ENCODE results near the gene SLC51B. TPM values are rescaled to one million over a fixed set of nuclear protein-coding genes. Genes with fewer than 3 reads are reported as not detected.
"Not testable (repeated sequence)": the region's sequence is repeated elsewhere in the genome, so short reads cannot be mapped to it uniquely, and the experiment has no call there.

The SLC51B gene
- total RNA-seq, 1 donor from 2014 or later, result not detected

DNA sequence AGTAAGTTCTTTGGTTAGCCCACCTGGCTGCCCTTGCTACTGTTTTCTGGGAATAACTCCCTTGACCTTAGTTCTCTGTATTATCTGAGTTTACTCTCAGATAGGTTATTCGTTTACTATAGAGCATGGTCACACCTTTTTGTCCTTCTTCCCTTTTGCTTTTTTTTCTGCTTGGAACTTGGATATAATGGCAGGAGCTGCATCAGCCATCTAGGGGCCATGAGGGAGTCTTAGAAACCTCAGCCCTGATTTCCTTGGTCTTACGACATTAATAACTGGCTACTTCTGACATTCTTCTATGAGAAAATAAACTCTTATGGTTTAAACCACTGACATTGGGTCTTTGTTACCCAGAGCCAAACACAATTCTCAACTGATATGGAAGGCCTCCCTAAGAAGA is 3.4 kb upstream of the SLC51B start:
- no peak for DNase-seq (ENCODE audit: low spot score)

DNA sequence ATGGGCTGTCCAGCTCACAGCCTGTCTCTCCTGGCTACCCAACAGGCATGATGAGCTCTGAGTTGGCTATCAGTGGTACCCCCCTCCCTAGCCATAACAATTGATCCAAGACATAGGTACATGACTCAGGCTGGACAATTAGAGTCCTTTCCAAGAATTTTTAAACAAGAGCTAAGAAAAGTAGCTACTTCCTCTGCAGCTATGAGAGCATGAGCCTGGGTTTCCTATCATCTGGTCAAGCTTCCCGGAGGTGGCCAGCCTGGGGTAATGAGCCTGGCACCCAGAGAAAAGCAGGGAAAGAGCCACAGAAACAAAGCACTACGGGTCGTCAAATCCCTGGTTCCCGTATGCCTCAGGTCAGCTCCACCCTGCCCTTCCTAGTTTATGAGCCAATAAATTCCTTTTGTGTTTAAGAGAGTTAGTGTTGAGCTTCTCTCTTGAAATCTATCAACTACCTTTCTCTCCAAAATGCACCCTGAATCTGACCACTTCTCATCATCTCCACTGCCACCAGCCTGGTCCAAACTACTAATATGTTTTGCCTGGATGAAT is 2.3 kb upstream of the SLC51B start:
- no peak for DNase-seq (ENCODE audit: low spot score)

DNA sequence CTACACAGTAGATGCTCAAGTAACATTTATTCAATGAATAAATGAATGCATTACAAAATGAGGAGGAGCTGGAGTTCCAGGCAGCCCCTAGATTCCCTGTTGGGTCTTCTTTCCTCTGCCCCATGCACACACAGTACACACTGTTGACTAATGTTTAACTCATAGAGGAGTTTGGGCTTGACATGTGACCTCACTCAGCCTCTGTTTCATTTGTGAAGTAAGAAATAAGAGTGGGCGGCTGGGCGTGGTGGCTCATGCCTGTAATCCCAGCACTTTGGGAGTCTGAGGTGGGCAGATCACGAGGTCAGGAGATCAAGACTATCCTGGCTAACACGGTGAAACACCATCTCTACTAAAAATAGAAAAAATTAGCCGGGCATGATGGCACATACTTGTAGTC is 969 bp upstream of the SLC51B start:
- DNase-seq (ENCODE audit: low spot score), result not testable (repeated sequence)

GRCh38 chr15:65048241-65048640 is 3.1 kb downstream of the SLC51B start:
- DNase-seq (ENCODE audit: low spot score), result no peak

DNA sequence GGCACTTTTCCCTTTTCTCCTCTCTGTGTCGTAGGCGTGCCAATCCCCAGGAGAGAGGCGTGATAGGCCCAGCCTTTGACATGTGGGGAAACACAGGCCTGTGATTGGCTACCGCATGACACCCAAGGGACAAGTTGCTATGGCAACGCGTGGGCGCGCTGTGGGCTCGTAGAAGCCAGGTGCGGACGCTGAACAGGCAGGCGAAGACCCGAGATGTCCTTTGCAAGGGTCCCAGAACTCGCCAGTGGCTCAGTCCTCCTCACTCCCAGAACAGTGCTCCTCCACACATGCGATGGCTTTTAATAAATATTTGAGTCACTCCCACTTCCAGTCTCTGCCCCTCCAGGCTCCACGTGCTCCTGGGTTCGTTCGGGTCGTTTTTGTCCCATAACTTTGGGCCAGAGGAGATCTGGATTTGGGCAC is 4.2 kb downstream of the SLC51B start:
- DNase-seq (ENCODE audit: low spot score), result no peak

DNA sequence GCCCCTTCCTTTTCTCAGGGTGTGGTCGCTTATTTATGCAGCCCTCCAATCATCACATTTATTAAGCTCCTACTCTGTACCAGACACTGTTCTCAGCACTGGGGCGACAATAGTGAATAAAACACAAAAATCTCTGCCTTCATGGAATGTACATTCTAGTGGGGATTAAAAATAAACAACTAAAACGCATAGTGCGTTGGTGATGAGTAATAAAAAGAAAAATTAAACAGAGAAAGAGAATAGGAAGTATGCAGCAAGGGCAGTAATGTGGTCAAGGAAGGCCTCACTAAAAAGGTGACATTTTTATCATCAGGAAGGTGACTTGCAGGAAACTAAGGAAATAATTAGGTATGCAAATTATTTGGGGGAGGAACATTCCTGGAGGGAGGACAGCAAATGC is 5.1 kb downstream of the SLC51B start:
- no peak for DNase-seq (ENCODE audit: low spot score)

- DNase-seq (ENCODE audit: low spot score), result no peak
Measured at GRCh38 chr15:65051266-65051665, 6.1 kb downstream of the SLC51B start.

GRCh38 chr15:65052956-65053355 is 7.8 kb downstream of the SLC51B start:
- no peak for DNase-seq (ENCODE audit: low spot score)

- no peak for DNase-seq (ENCODE audit: low spot score)
Measured at GRCh38 chr15:65054333-65055200, 9.4 kb downstream of the SLC51B start.

DNA sequence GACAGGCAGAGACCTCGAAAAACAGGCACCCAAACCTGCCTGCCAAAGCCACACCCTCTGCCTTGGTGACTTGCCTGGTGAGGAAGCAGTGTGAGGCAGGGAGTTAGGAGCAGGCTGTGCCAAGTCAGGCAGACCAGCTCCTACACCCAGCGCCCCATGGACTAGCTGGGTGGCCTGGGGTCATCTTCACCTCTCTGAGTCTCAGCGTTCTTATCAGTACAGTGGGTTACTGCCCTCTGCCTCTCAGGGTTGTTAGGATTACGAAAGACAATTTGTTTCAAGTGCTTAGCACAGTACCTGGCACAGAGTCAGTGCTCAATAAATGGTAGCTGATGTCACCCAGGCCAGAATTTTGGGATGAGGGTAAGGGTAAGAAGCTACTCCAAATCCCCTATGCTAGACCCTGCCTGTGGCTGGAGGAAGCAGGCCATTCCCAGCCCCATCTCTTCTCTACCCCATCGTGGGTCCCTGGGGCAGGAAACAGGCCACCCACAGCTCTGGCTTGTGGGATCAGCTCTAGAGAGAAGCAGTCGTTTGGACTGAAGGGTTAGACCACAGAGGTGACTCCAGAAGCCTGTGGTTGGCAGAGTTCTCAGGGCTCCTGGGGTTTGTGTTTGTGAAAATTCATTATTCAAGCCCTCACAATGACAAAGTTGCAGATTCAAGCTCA is 10.1 kb downstream of the SLC51B start:
- DNase-seq (ENCODE audit: low spot score), result no peak

DNA sequence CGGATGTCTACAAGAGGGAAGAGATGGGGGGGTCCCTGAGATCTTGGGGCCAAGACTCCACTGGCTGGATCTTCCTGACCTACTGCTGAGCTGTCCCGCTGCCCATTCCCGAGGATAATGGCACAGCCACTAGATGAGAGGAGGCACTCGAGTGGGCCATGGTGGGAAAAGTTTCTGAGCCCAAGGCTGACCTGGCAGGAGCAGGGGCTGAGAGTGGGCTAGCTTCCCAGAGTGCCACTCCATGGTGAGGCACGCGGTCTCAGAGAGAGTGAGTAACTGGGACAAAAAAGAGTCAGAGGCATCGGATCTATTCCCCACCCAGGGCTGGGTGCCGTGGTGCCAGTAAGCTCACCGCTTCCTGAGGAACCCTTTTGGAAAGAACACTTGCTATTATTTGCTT is 10.9 kb downstream of the SLC51B start:
- DNase-seq (ENCODE audit: low spot score), result no peak

DNA sequence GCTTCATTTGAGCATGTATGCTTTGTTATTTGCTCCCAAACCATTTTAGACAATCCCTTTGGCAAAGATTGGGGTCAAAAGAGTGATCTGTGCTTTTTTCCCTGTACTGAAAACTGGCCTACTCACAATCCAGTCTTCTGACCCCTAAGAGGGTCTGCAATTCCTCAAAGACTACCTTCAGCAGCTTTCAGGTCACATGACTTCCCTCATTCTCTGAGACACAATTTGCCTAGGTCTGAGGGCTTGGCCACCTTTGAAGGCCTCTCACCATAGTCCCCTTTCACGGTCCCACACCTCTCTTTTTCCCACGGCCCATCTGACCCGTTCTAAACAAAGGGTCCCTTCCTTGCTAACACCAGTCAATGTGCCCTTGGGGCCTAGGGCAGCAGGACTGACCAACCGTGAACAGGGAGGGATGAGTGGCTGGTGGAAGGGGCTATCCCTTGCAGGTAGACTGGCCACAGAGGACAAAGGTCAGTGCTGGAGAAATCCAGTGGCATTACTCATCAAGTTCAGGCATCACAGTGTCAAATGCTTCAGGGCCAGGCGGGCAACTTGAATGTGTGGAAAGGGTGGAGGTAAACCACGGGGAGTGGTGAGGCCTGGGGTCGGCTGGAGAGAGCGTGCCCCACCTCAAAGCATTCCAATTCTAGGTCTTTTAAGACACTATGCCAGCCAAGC is 11.8 kb downstream of the SLC51B start:
- no peak for DNase-seq (ENCODE audit: low spot score)

DNA sequence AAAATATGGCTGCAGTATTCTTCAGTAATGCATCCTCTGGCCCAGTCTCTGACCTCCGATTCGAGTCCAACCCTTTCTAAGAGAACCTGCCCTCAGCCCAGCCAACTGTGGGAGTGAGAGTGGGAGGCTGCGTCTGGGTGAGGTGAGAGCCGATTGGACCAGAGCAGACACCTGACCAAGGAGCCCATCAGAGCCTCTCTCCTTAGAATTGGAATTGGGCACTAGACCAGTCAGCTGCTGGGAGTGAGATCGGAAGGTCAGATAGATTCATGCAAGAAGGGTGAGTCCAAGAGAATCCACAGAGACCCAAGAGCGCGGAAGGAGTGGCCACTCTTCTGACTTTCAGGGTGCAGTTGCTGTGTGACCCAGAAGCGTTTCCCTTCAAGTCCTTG is 12.4 kb downstream of the SLC51B start:
- DNase-seq (ENCODE audit: low spot score), result no peak

DNA sequence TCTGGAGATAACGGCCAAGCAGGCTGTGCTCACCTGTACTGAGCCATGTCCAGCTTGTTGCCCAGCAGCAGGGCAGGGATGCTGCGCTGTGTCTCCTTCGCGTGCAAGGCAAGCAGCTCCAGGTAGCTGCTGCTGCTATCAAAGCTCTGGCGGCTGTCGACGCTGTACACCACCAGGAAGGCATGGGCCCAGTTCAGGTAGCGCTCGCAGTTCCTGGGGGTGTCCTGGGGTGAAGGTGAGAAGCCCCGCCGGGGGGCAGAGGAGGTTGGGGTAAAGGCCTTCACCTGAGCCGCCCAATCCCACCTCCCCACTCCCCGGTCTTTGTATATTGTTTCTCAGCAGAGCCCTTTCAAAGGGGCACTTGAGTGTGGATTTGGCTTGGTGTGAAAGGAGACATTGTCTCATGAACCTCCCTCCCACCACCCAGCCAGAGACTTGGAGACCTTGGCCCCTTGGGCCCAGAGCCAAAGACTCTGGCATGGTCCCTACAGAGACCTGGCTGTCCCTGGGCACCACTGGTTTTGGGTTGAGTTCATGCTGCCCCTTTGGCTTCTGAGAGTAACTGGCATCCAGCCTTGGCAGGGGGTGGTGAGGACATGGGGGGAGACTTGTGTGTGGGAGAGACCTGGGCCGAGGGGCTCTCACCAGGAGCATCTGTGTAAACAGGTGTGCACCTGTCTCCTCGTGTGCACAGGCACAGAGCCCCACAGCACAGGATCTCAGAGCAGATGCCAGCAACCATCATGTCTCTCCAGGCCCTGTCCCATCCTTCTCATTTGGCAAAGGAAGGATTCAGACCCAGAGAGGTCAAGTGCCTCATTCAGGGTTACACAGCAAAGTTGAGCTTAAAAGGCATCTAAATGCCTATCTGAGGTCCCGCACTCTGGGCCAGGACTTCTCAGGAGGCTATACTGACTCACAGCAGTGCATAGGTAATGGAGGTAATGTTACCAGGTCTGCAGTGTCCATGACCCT is 13.5 kb downstream of the SLC51B start:
- no peak for DNase-seq (ENCODE audit: low spot score)

DNA sequence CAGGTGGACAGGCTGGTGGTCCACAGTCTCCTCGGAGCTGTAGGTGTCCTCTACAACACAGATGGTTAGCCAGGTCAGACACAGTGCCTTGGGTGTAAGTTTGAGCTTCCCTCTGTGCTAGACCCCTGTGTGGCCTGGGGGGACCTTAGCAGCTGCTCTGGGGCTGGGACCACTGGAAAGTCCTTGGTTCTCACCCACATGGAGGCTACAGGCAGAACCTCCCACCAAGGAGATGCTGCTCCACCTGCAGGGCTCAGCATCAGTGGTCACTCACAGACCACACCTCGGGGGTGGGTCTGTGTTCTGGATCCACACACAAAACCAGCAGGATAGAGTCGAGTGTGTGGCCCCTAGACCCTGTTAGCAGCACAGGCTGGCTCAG is 14.2 kb downstream of the SLC51B start:
- DNase-seq (ENCODE audit: low spot score), result no peak

GRCh38 chr15:65059931-65060596 is 14.9 kb downstream of the SLC51B start:
- DNase-seq (ENCODE audit: low spot score), result no peak

GRCh38 chr15:65060641-65061397 is 15.6 kb downstream of the SLC51B start:
- DNase-seq (ENCODE audit: low spot score), result no peak

- no peak for DNase-seq (ENCODE audit: low spot score)
Measured at GRCh38 chr15:65062061-65062460, 16.9 kb downstream of the SLC51B start.

GRCh38 chr15:65062726-65063125 is 17.5 kb downstream of the SLC51B start:
- DNase-seq (ENCODE audit: low spot score), result no peak
